Upper lobe of right lung (tissue), 1 donor: Measurements from ENCODE around the gene ANKRD33. TPM values are rescaled to one million over a fixed set of nuclear protein-coding genes. Genes with fewer than 3 reads are reported as not detected.

ENCODE experiments used
- ATAC-seq: fragments of 200-7000 bp; cut with Tn5 transposase; one replicate; pipeline ENCODE4 v1.9.1; 2020; ENCODE audit warnings: mild to moderate bottlenecking, moderate library complexity
- DNase-seq: peaks from one replicate; pipeline ENCODE4 v3.0.0-alpha.2; 2020
- H3K27ac ChIP-seq: fragments of 200-600 bp; one replicate; pipeline ENCODE4 v1.8.0; 2022
- H3K27me3 ChIP-seq: fragments of 200-600 bp; one replicate; pipeline ENCODE4 v1.8.0; 2022; ENCODE audit warnings: mild to moderate bottlenecking
- H3K36me3 ChIP-seq: fragments of 200-600 bp; one replicate; pipeline ENCODE4 v1.8.0; 2022
- H3K4me1 ChIP-seq: fragments of 200-600 bp; one replicate; pipeline ENCODE4 v1.8.0; 2022
- H3K4me3 ChIP-seq: fragments of 200-600 bp; one replicate; pipeline ENCODE4 v1.8.0; 2022; ENCODE audit warnings: mild to moderate bottlenecking
- H3K9me3 ChIP-seq: fragments of 200-600 bp; one replicate; pipeline ENCODE4 v1.8.0; 2022
- intact Hi-C: fragments of 100-400 bp; cut with DNase I; formaldehyde crosslinking; loops from one replicate; pipeline ENCODE4 v1.11.0; 2022
- total RNA-seq: library from RNA; stranded (reverse); fragmentation: NEBNext Ultra II Directional; extraction: Animal tissue kit (Norgen Biotek cat#: 25700); gene quantifications from one replicate; pipeline ENCODE4 v1.2.1, GENCODE V29; 2021
- TF ChIP-seq, protein P1 (sequence below): fragments of 200-600 bp; IDR thresholded peaks from one replicate; pipeline ENCODE4 v1.8.0; 2022; ENCODE audit warnings: antibody characterized with exemption
- donor health status: DM: no; HTN: yes; CAD: no; lungs with severe emphysema.

The ANKRD33 gene
- total RNA-seq, 1 donor from 2014 or later: not detected

DNA sequence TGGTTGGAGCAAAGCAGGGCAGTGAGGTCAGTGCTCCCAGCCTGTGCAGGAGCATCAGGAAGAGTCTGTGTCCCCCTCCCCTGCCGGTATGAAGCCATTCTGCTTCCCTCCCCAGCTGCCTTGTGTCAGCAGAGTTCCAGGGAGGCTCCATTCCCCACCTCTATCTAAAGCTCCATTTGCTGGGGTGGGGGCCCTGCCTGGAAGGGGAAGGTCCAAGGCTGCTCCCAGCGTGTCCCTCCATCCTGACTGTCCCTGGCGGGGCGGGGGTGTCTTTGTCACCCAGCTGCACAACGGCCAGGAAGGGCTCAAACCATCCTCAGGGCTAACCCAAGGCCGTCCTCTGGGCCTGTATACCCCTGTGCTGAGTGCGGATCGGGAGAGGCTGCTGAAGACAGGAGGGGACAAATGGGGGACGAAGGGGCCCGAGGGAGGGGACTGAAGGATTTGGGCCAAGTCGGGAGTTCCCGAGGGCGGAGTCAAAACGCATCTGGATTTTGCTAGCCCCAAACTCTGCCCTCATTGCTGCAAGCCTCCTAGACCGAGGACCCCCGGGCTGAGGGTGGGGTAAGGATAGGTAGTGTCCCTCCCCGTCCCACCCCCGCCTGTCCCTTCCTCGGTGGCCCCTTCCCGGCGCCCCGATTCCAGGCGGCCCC is 18.7 kb downstream of the ANKRD33 start:
- Histone ChIP-seq H3K36me3 (no peaks in the 10 kb centered on the region), H3K27ac (peak overlapping the region; percentile 86), H3K9me3 (no peaks in the 10 kb centered on the region), H3K4me3 (peak overlapping the region; percentile 58), H3K4me1 (peaks cover 33% of the 10 kb centered on the region), H3K27me3 (no peaks in the 10 kb centered on the region)
- ATAC-seq (peak; percentile 6), DNase-seq (no peak)
- TF ChIP-seq, protein P1, sequence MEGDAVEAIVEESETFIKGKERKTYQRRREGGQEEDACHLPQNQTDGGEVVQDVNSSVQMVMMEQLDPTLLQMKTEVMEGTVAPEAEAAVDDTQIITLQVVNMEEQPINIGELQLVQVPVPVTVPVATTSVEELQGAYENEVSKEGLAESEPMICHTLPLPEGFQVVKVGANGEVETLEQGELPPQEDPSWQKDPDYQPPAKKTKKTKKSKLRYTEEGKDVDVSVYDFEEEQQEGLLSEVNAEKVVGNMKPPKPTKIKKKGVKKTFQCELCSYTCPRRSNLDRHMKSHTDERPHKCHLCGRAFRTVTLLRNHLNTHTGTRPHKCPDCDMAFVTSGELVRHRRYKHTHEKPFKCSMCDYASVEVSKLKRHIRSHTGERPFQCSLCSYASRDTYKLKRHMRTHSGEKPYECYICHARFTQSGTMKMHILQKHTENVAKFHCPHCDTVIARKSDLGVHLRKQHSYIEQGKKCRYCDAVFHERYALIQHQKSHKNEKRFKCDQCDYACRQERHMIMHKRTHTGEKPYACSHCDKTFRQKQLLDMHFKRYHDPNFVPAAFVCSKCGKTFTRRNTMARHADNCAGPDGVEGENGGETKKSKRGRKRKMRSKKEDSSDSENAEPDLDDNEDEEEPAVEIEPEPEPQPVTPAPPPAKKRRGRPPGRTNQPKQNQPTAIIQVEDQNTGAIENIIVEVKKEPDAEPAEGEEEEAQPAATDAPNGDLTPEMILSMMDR: no peak
- intact Hi-C loops: no loop called here

DNA sequence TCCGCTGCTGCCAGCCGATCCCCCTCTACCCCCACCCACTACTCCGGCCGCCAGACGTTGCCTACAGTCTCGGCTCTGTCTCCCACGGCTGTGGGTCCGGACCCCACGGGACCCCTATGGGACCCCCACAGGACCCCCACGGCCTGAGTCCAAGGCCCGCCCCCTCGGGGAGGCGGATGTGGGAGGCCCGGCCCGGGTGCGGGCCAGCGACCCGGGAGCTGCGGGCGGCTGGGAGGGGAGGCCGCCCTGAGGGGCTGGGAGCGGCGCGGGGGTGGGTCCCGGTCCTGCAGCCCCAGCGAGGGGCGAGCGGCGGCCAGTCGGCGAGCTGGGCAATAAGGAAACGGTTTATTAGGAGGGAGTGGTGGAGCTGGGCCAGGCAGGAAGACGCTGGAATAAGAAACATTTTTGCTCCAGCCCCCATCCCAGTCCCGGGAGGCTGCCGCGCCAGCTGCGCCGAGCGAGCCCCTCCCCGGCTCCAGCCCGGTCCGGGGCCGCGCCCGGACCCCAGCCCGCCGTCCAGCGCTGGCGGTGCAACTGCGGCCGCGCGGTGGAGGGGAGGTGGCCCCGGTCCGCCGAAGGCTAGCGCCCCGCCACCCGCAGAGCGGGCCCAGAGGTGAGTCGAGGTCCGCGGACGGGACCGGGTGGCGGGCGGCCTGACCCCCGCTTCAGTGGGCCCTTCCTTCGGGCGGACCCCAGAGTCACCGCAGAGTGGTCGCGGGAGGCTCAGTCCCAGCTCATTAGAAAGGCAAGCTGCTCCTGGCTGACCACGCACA is 19.4 kb downstream of the ANKRD33 start, which contains the start of gene ACVRL1:
Gene ACVRL1, plus strand, starts transcription at position 422 of the 773 bp plus-strand sequence. CDS start 4,971 bp downstream, outside the sequence.
- Histone ChIP-seq H3K36me3 (no peaks in the 10 kb centered on the region), H3K9me3 (no peaks in the 10 kb centered on the region), H3K27ac (peak within 1 kb of the TSS; percentile 86), H3K4me3 (peak within 1 kb of the TSS; percentile 58), H3K4me1 (peaks cover 40% of the 10 kb centered on the region), H3K27me3 (no peaks in the 10 kb centered on the region)
- ATAC-seq (peak; percentile 3), DNase-seq (no peak)
- TF ChIP-seq, protein P1: no peak
- intact Hi-C loops: no loop called here

DNA sequence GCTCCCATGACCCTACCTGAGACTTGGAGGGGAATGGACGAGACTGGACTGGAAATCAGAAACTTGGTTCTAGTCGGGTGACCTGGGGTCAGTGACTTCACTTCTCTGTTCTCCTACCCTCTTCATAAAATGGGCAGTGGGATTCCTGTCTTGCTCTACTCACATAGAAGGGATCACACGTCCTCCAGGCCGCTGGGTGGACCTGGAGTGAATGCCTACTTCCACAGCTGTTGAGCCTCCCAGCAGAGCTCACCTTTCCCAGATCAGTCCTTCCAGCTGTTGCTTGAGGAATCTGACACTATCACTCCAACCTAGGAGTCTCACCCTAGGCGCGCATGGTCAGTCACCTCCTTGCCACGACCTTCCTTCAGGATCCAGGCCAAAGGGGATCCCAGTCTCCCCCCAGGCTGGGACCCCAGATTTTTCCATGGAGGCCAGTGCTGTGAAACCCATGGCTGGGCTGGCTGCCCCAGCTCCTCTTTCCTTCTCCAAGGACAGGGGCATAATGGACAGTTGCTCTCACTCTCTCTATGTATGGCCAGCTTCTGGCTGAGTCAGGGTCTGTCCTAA is 20.0 kb downstream of the ANKRD33 start:
- peak overlapping the region; percentile 58 for H3K4me3 ChIP-seq
- H3K27ac ChIP-seq: peak overlapping the region; percentile 86
- H3K36me3 ChIP-seq: no peaks in the 10 kb centered on the region
- ATAC-seq (no peak), DNase-seq (no peak)
- no peaks in the 10 kb centered on the region for H3K27me3 ChIP-seq
- intact Hi-C loops: no loop called here
- TF ChIP-seq, protein P1: no peak
- H3K9me3 ChIP-seq: no peaks in the 10 kb centered on the region
- H3K4me1 ChIP-seq: peaks cover 46% of the 10 kb centered on the region

DNA sequence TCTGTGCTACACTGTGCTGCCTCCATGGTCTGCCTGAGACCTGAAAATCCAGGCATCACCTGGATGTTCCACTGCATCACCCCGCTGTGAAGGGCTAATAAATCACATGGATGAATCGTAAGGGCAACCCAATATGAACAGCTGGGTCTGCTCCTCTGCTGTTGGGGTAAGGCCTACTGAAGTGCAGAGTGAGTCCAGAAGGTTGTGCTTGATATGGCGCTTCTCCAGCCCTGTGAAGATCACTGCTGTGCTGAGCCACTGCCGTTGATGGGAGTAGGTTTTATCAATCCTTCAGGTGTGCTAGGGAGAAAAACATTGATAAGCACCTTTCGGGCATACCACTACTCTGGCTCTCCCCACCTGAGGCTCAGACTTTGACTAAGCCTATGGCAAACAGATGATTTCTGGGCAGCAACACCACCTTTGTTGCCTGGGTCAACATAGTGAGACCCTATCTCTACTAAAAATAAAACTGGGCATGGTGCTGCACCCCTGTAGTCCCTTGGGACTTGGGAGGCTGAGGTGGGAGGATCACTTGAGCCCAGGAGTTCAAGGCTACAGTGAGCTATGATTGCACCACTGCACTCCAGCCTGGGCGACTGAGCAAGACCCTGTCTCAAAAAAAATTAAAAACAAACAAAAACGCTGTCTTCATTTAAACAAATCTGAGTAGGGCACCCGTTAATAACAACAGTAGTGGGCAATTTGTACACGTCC is 21.1 kb downstream of the ANKRD33 start:
- DNase-seq: no peak
- H3K4me1 ChIP-seq: peaks cover 57% of the 10 kb centered on the region
- intact Hi-C loops: no loop called here

DNA sequence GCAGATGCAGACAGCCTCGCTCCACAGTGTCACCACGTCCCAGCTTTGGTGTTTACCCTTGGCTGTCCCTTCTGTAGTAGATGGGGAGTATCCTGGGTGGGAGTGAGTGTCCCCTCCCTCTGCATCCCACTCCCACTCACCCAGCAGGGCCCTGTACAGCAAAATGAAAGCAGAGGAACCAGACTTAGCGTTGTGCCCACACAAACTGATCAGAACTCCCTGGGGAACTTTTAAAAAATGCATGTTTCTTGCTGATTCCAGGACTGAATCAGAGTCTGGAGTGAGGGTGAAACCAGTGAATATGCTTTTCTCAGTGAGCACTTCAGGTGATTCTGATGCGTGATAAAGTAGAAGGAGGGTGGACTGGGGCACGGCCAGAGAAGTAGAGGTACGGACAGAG is 22.3 kb downstream of the ANKRD33 start:
- Histone ChIP-seq H3K36me3 (peaks cover 3% of the 10 kb centered on the region), H3K4me3 (peak overlapping the region; percentile 58), H3K9me3 (no peaks in the 10 kb centered on the region), H3K27ac (peak overlapping the region; percentile 86), H3K27me3 (no peaks in the 10 kb centered on the region), H3K4me1 (peaks cover 60% of the 10 kb centered on the region)
- TF ChIP-seq, protein P1: no peak
- DNase-seq (peak; percentile 16), ATAC-seq (no peak)
- intact Hi-C loops: no loop called here

More for the DNA sequence above, 21.1 kb downstream of the ANKRD33 start:
- no peaks in the 10 kb centered on the region for H3K9me3 ChIP-seq
- TF ChIP-seq, protein P1: no peak
- no peak for ATAC-seq
- H3K4me3 ChIP-seq: peak overlapping the region; percentile 58
- H3K27me3 ChIP-seq: no peaks in the 10 kb centered on the region
- no peaks in the 10 kb centered on the region for H3K36me3 ChIP-seq
- H3K27ac ChIP-seq: peak overlapping the region; percentile 86
